K562 (cell line): Measurements from ENCODE around the gene ZNF668. TPM values are rescaled to one million over a fixed set of nuclear protein-coding genes. Genes with fewer than 3 reads are reported as not detected.
A peak's percentile ranks its signal among the peaks of the same experiment; 100 is the strongest.

ENCODE experiments used
- KAT7 ChIP-seq: sonication (generic); formaldehyde crosslinking; IDR thresholded peaks from 2 replicates; pipeline ENCODE4 v1.8.0; 2022; ENCODE audit warnings: missing genetic modification reagents, mild to moderate bottlenecking, borderline replicate concordance
- MGA ChIP-seq: fragments of 450-650 bp; IDR thresholded peaks from 2 replicates; pipeline ENCODE4 v1.6.1; 2016; ENCODE audit warnings: mild to moderate bottlenecking, moderate library complexity
- NR2C2 ChIP-seq, 2 experiments: fragments of 200-800 bp in 1 of 2; sonication (Bioruptor generic) in 1 of 2; sonication (generic) in 1 of 2; formaldehyde crosslinking in 1 of 2; IDR thresholded peaks; 2 replicates each; pipeline versions ENCODE4 v1.6.1 to v1.8.0; 2016 to 2022; ENCODE audit warnings: mild to moderate bottlenecking in 1 of 2, missing compliant biosample characterization in 1 of 2, missing genetic modification characterization in 1 of 2, missing genetic modification reagents in 1 of 2
- THRAP3 ChIP-seq: fragments of 450-650 bp; IDR thresholded peaks from 2 replicates; pipeline ENCODE4 v1.6.1; 2016; ENCODE audit warnings: mild to moderate bottlenecking, inconsistent platforms, borderline replicate concordance
- ZBTB26 ChIP-seq: fragments of 450-650 bp; formaldehyde crosslinking; IDR thresholded peaks from 2 replicates; pipeline ENCODE4 v1.4.0; 2022; ENCODE audit warnings: missing genetic modification characterization
- ZNF224 ChIP-seq: sonication (generic); formaldehyde crosslinking; IDR thresholded peaks from 2 replicates; pipeline ENCODE4 v1.8.0; 2022; ENCODE audit warnings: mild to moderate bottlenecking, missing genetic modification reagents
- ZNF609 ChIP-seq: sonication (generic); formaldehyde crosslinking; IDR thresholded peaks from 2 replicates; pipeline ENCODE4 v1.8.1; 2023; ENCODE audit warnings: missing genetic modification reagents, mild to moderate bottlenecking, borderline replicate concordance
- polyA plus RNA-seq, 8 experiments: library from polyadenylated mRNA; depleted of rRNA in 4 of 8; stranded (reverse) in 5 of 8; unstranded in 3 of 8; fragments of >200 nt; fragmentation: Nextera tagmentation in 2 of 8; fragmentation: Illumina TruSeq in 1 of 8; extraction: Ambion mirVana in 2 of 8; extraction: Trizol in 1 of 8; gene quantifications; 2 replicates each; pipeline versions ENCODE4 v1.2.1 to v1.2.3, GENCODE V29; 2011 to 2014; ENCODE audit warnings: inconsistent platforms in 1 of 8, missing spikeins in 1 of 8
- total RNA-seq, 7 experiments: library from RNA; depleted of rRNA in 6 of 7; stranded (reverse); fragments of >200 nt in 6 of 7; fragmentation: Illumina TruSeq in 2 of 7; extraction: Trizol in 2 of 7; gene quantifications; 2 replicates each; pipeline versions ENCODE4 v1.2.1 to v1.2.3, GENCODE V29; 2011 to 2021; ENCODE audit warnings: low replicate concordance in 1 of 7

Gene ZNF668
- total and polyA plus RNA-seq, 9 of the 15 experiments (the other 6 are each of a cell fraction or from before 2014, with no cell fraction given), result 0.04 to 15.3 (median 3.8) TPM; not detected in 1

GRCh38 chr16:31117384-31118222, 43.6 kb upstream of the ZNF668 start, which contains the start of gene KAT8 (continued):
- no peak for TF ChIP-seq MGA
- TF ChIP-seq THRAP3, result no peak
- no peak for TF ChIP-seq ZNF224 (CRISPR knock-in tag)
- TF ChIP-seq KAT7 (CRISPR knock-in tag), result peak; percentile 68; the same call in 1 of the 2 replicates
- 0 out of 2 replicates have a peak, but pooled peaks have one; percentile 5 for TF ChIP-seq ZBTB26
- TF ChIP-seq NR2C2 (CRISPR knock-in tag; IDR thresholded peaks at IDR 0.05), result peak; percentile 99
- peak; percentile 99 for TF ChIP-seq NR2C2 (tag; IDR thresholded peaks at IDR 0.05)
- TF ChIP-seq ZNF609 (CRISPR knock-in tag), result no peak
